Measurements from ENCODE around the gene PRR5L. TPM values are rescaled to one million over a fixed set of nuclear protein-coding genes. Genes with fewer than 3 reads are reported as not detected.

The PRR5L gene
- polyA plus RNA-seq, 1 donor (not counting 4 experiments of a cell fraction or from before 2014, with no cell fraction given): 20.1 TPM

- H2AFZ ChIP-seq (ENCODE audit: control insufficient read depth, low read length): no peak overlapping the region
- H3K9me1 ChIP-seq (ENCODE audit: control insufficient read depth, extremely low read depth, insufficient read depth, low read length): no peaks in the 10 kb centered on the region
- dilution Hi-C loops (cut with MboI; ENCODE audit: extremely low pct_ligation_motif_present, low sequenced_read_pairs): loop anchor here (25.0 kb wide), 1 partner anchor 111 kb away; the partner anchor contains the start of genes COMMD9 and PRR5L
- H3K9ac ChIP-seq (ENCODE audit: control insufficient read depth, extremely low read depth, insufficient read depth, low read length): no peak overlapping the region
- no peaks in the 10 kb centered on the region for H3K79me2 ChIP-seq (ENCODE audit: control insufficient read depth, insufficient read depth, low read length)
- FAIRE-seq (peak; percentile 72), DNase-seq (ENCODE audit: low read depth, low spot score) (no peak)
- TF ChIP-seq EZH2 (IDR thresholded peaks at IDR 0.05; ENCODE audit: low read length): no peak
- TF ChIP-seq, protein P1, sequence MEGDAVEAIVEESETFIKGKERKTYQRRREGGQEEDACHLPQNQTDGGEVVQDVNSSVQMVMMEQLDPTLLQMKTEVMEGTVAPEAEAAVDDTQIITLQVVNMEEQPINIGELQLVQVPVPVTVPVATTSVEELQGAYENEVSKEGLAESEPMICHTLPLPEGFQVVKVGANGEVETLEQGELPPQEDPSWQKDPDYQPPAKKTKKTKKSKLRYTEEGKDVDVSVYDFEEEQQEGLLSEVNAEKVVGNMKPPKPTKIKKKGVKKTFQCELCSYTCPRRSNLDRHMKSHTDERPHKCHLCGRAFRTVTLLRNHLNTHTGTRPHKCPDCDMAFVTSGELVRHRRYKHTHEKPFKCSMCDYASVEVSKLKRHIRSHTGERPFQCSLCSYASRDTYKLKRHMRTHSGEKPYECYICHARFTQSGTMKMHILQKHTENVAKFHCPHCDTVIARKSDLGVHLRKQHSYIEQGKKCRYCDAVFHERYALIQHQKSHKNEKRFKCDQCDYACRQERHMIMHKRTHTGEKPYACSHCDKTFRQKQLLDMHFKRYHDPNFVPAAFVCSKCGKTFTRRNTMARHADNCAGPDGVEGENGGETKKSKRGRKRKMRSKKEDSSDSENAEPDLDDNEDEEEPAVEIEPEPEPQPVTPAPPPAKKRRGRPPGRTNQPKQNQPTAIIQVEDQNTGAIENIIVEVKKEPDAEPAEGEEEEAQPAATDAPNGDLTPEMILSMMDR (optimal IDR thresholded peaks at IDR 0.05 in 1 of 3, IDR thresholded peaks at IDR 0.05 in 1 of 3, conservative IDR thresholded peaks at IDR 0.05 in 1 of 3; ENCODE audit: extremely low read depth in 1 of 3, insufficient read depth in 2 of 3, low read length in 3 of 3): no peak
- no peaks in the 10 kb centered on the region for H4K20me1 ChIP-seq (ENCODE audit: control insufficient read depth, extremely low read depth, insufficient read depth, low read length)
- H3K9me3 ChIP-seq (ENCODE audit: control insufficient read depth, low read depth, low read length): no peaks in the 10 kb centered on the region
- peaks cover 6% of the 10 kb centered on the region for H3K4me1 ChIP-seq (ENCODE audit: control insufficient read depth, extremely low read depth, insufficient read depth, low read length)
- no peak overlapping the region for H3K4me3 ChIP-seq (ENCODE audit: control insufficient read depth in 2 of 3, extremely low read depth in 1 of 3, insufficient read depth in 2 of 3, low read depth in 1 of 3, low read length in 3 of 3)
- peak overlapping the region; percentile 2 for H3K4me2 ChIP-seq (ENCODE audit: control insufficient read depth, extremely low read depth, insufficient read depth, low read depth, low read length)
- no peaks in the 10 kb centered on the region for H3K27me3 ChIP-seq (ENCODE audit: control insufficient read depth, extremely low read depth, insufficient read depth, low read length)
- no peak overlapping the region for H3K27ac ChIP-seq (ENCODE audit: control insufficient read depth, insufficient read depth, low read length)
- peaks cover 31 to 43% of the 10 kb centered on the region in 2 experiments for H3K36me3 ChIP-seq (ENCODE audit: control insufficient read depth in 2 of 2, extremely low read depth in 1 of 2, insufficient read depth in 2 of 2, low read length in 2 of 2)
Measured at GRCh38 chr11:36398231-36398953, 102.3 kb downstream of the PRR5L start.

GRCh38 chr11:36399236-36399635 is 103.1 kb downstream of the PRR5L start:
- H3K9ac ChIP-seq (ENCODE audit: control insufficient read depth, extremely low read depth, insufficient read depth, low read length): no peak overlapping the region
- H3K9me1 ChIP-seq (ENCODE audit: control insufficient read depth, extremely low read depth, insufficient read depth, low read length): no peaks in the 10 kb centered on the region
- H3K36me3 ChIP-seq (ENCODE audit: control insufficient read depth in 2 of 2, extremely low read depth in 1 of 2, insufficient read depth in 2 of 2, low read length in 2 of 2): peaks cover 29 to 39% of the 10 kb centered on the region in 2 experiments
- FAIRE-seq: no peak
- H3K79me2 ChIP-seq (ENCODE audit: control insufficient read depth, insufficient read depth, low read length): no peaks in the 10 kb centered on the region
- no peak overlapping the region for H3K4me3 ChIP-seq (ENCODE audit: control insufficient read depth in 2 of 3, extremely low read depth in 1 of 3, insufficient read depth in 2 of 3, low read depth in 1 of 3, low read length in 3 of 3)
- H3K27ac ChIP-seq (ENCODE audit: control insufficient read depth, insufficient read depth, low read length): no peak overlapping the region
- dilution Hi-C loops (cut with MboI; ENCODE audit: extremely low pct_ligation_motif_present, low sequenced_read_pairs): loop anchor here (25.0 kb wide), 1 partner anchor 112 kb away; the partner anchor contains the start of genes COMMD9 and PRR5L
- H4K20me1 ChIP-seq (ENCODE audit: control insufficient read depth, extremely low read depth, insufficient read depth, low read length): no peaks in the 10 kb centered on the region
- no peak overlapping the region for H3K4me2 ChIP-seq (ENCODE audit: control insufficient read depth, extremely low read depth, insufficient read depth, low read depth, low read length)
- no peak overlapping the region for H2AFZ ChIP-seq (ENCODE audit: control insufficient read depth, low read length)
- DNase-seq (ENCODE audit: low read depth, low spot score): no peak
- no peaks in the 10 kb centered on the region for H3K27me3 ChIP-seq (ENCODE audit: control insufficient read depth, extremely low read depth, insufficient read depth, low read length)
- peaks cover 6% of the 10 kb centered on the region for H3K4me1 ChIP-seq (ENCODE audit: control insufficient read depth, extremely low read depth, insufficient read depth, low read length)
- H3K9me3 ChIP-seq (ENCODE audit: control insufficient read depth, low read depth, low read length): no peaks in the 10 kb centered on the region
- TF ChIP-seq EZH2 (IDR thresholded peaks at IDR 0.05; ENCODE audit: low read length): no peak
- TF ChIP-seq, protein P1 (optimal IDR thresholded peaks at IDR 0.05 in 1 of 3, IDR thresholded peaks at IDR 0.05 in 1 of 3, conservative IDR thresholded peaks at IDR 0.05 in 1 of 3; ENCODE audit: extremely low read depth in 1 of 3, insufficient read depth in 2 of 3, low read length in 3 of 3): no peak
